GM13977 (cell line): ENCODE results near the gene PRCC.
"Not testable (repeated sequence)": the region's sequence is repeated elsewhere in the genome, so short reads cannot be mapped to it uniquely, and the experiment has no call there.

Experiments used
- DNase-seq: peaks from one replicate; pipeline ENCODE4 v3.0.0; 2012; ENCODE audit warnings: low spot score
- CTCF ChIP-seq: IDR thresholded peaks from 2 replicates; pipeline ENCODE4 v1.5.1; 2012; ENCODE audit warnings: mild to moderate bottlenecking, control low read depth; ENCODE audit not compliant: insufficient read depth; ENCODE audit errors: extremely low read depth, missing control alignments
- in situ Hi-C: fragments of 300-500 bp; cut with MboI; formaldehyde crosslinking; loops from one replicate; pipeline ENCODE4 v1.12.0; 2022; ENCODE audit warnings: low sequenced_read_pairs, low pct_unique_long_range_greater_than_20kb, mixed read lengths, inconsistent platforms; ENCODE audit not compliant: unreplicated experiment

Gene PRCC

GRCh38 chr1:156752843-156753482, 14.4 kb upstream of the PRCC start:
- no peak for TF ChIP-seq CTCF
- no peak for DNase-seq
- in situ Hi-C loops, result no loop called here

- TF ChIP-seq CTCF, result no peak
- no peak for DNase-seq
- in situ Hi-C loops, result no loop called here
These were observed 13.1 kb upstream of the PRCC start for GRCh38 chr1:156754219-156754618.

GRCh38 chr1:156755527-156755950, 11.8 kb upstream of the PRCC start:
- TF ChIP-seq CTCF, result no peak
- DNase-seq, result no peak
- in situ Hi-C loops, result no loop called here

GRCh38 chr1:156756355-156756754, 11.0 kb upstream of the PRCC start:
- DNase-seq, result no peak
- TF ChIP-seq CTCF, result no peak
- in situ Hi-C loops, result no loop called here

- DNase-seq, in situ Hi-C loops: not testable (repeated sequence)
These were observed 9.6 kb upstream of the PRCC start for GRCh38 chr1:156757572-156758253.

- no peak for TF ChIP-seq CTCF
- in situ Hi-C loops, result no loop called here
- no peak for DNase-seq
These were observed 7.1 kb upstream of the PRCC start for GRCh38 chr1:156760092-156760795.

- no peak for TF ChIP-seq CTCF
- no peak for DNase-seq
- in situ Hi-C loops, result no loop called here
These were observed 6.6 kb upstream of the PRCC start for GRCh38 chr1:156760796-156761104.

- DNase-seq, in situ Hi-C loops: not testable (repeated sequence)
These were observed 2.2 kb upstream of the PRCC start for GRCh38 chr1:156765136-156765535.
